Measurements from ENCODE around the gene SEMA6A. TPM values are rescaled to one million over a fixed set of nuclear protein-coding genes. Genes with fewer than 3 reads are reported as not detected.

Gene SEMA6A
- total RNA-seq, 2 experiments from 2014 or later, result not detected

GRCh38 chr5:116544531-116545241 is 29.9 kb downstream of the SEMA6A start:
- ChIA-PET CTCF (no interaction called here), POLR2A (no interaction called here)
- H3K4me1 Mint-ChIP-seq (ENCODE audit: low read depth), result no peaks in the 10 kb centered on the region
- H3K27me3 Mint-ChIP-seq, result peaks cover 7% of the 10 kb centered on the region
- Histone ChIP-seq H3K4me1 (ENCODE audit: insufficient read depth, low read length) (no peaks in the 10 kb centered on the region), H3K4me3 (ENCODE audit: low read length) (no peak overlapping the region), H3K36me3 (ENCODE audit: insufficient read depth, low read length) (no peaks in the 10 kb centered on the region), H3K27me3 (ENCODE audit: control insufficient read depth in 1 of 2, insufficient read depth in 2 of 2, low read length in 2 of 2) (no peaks in the 10 kb centered on the region), H3K9me3 (ENCODE audit: control insufficient read depth in 1 of 2, insufficient read depth in 1 of 2, low read length in 2 of 2) (peaks cover 14 to 18% of the 10 kb centered on the region in 2 experiments), H3K27ac (ENCODE audit: low read depth in 1 of 2, low read length in 2 of 2) (no peak overlapping the region)
- TF ChIP-seq, protein P1, sequence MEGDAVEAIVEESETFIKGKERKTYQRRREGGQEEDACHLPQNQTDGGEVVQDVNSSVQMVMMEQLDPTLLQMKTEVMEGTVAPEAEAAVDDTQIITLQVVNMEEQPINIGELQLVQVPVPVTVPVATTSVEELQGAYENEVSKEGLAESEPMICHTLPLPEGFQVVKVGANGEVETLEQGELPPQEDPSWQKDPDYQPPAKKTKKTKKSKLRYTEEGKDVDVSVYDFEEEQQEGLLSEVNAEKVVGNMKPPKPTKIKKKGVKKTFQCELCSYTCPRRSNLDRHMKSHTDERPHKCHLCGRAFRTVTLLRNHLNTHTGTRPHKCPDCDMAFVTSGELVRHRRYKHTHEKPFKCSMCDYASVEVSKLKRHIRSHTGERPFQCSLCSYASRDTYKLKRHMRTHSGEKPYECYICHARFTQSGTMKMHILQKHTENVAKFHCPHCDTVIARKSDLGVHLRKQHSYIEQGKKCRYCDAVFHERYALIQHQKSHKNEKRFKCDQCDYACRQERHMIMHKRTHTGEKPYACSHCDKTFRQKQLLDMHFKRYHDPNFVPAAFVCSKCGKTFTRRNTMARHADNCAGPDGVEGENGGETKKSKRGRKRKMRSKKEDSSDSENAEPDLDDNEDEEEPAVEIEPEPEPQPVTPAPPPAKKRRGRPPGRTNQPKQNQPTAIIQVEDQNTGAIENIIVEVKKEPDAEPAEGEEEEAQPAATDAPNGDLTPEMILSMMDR (IDR thresholded peaks at IDR 0.05), result no peak
- ATAC-seq (ENCODE audit: poor library complexity) (no peak), DNase-seq (no peak)
- H3K36me3 Mint-ChIP-seq (ENCODE audit: low read depth), result no peaks in the 10 kb centered on the region
- peaks cover 6% of the 10 kb centered on the region for H3K9me3 Mint-ChIP-seq
- H3K4me3 Mint-ChIP-seq, result no peak overlapping the region
- intact Hi-C loops (cut with DNase I, micrococcal nuclease), result no loop called here
- H3K27ac Mint-ChIP-seq, result no peak overlapping the region

DNA sequence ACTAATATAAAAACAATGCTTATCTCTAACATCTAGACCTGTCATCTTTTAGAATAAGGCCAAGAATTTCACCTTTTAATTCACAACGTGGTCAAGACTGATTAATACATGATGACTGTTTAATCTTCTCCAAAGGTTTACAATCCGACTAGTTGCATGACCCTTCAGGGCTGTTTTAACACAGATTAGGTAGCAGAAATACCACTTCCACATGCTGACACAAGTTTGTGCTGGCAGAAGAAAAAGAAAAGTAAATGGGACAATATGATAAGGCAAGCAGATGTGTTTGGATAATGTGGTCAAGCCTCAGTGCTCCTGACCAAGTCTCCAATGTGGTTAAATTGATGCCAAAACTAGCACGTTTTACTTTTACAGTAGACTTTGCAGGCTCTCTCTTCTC is 31.1 kb downstream of the SEMA6A start:
- intact Hi-C loops (cut with DNase I, micrococcal nuclease), result no loop called here
- ChIA-PET CTCF (no interaction called here), POLR2A (no interaction called here)
- Histone ChIP-seq H3K36me3 (ENCODE audit: insufficient read depth, low read length) (no peaks in the 10 kb centered on the region), H3K27me3 (ENCODE audit: control insufficient read depth in 1 of 2, insufficient read depth in 2 of 2, low read length in 2 of 2) (no peaks in the 10 kb centered on the region), H3K9me3 (ENCODE audit: control insufficient read depth in 1 of 2, insufficient read depth in 1 of 2, low read length in 2 of 2) (peaks cover 14 to 18% of the 10 kb centered on the region in 2 experiments), H3K27ac (ENCODE audit: low read depth in 1 of 2, low read length in 2 of 2) (no peak overlapping the region), H3K4me3 (ENCODE audit: low read length) (no peak overlapping the region), H3K4me1 (ENCODE audit: insufficient read depth, low read length) (no peaks in the 10 kb centered on the region)
- TF ChIP-seq, protein P1 (IDR thresholded peaks at IDR 0.05), result no peak
- Mint-ChIP-seq H3K36me3 (ENCODE audit: low read depth) (no peaks in the 10 kb centered on the region), H3K27ac (no peak overlapping the region), H3K9me3 (peaks cover 6% of the 10 kb centered on the region), H3K4me1 (ENCODE audit: low read depth) (no peaks in the 10 kb centered on the region), H3K4me3 (no peak overlapping the region), H3K27me3 (peaks cover 7% of the 10 kb centered on the region)
- DNase-seq (no peak), ATAC-seq (ENCODE audit: poor library complexity) (no peak)

- no peaks in the 10 kb centered on the region for H3K27me3 ChIP-seq (ENCODE audit: control insufficient read depth in 1 of 2, insufficient read depth in 2 of 2, low read length in 2 of 2)
- no peak for ATAC-seq (ENCODE audit: poor library complexity)
- H3K9me3 ChIP-seq (ENCODE audit: control insufficient read depth in 1 of 2, insufficient read depth in 1 of 2, low read length in 2 of 2), result peaks cover 14 to 18% of the 10 kb centered on the region in 2 experiments
- Mint-ChIP-seq H3K36me3 (ENCODE audit: low read depth) (no peaks in the 10 kb centered on the region), H3K4me1 (ENCODE audit: low read depth) (no peaks in the 10 kb centered on the region), H3K27me3 (no peaks in the 10 kb centered on the region), H3K4me3 (no peak overlapping the region), H3K9me3 (peaks cover 6% of the 10 kb centered on the region), H3K27ac (no peak overlapping the region)
- POLR2A ChIA-PET, result no interaction called here
- no peak overlapping the region for H3K27ac ChIP-seq (ENCODE audit: low read depth in 1 of 2, low read length in 2 of 2)
- CTCF ChIA-PET, result no interaction called here
- intact Hi-C loops (cut with DNase I, micrococcal nuclease), result no loop called here
- TF ChIP-seq, protein P1 (IDR thresholded peaks at IDR 0.05), result no peak
- H3K4me3 ChIP-seq (ENCODE audit: low read length), result no peak overlapping the region
- H3K36me3 ChIP-seq (ENCODE audit: insufficient read depth, low read length), result no peaks in the 10 kb centered on the region
- no peaks in the 10 kb centered on the region for H3K4me1 ChIP-seq (ENCODE audit: insufficient read depth, low read length)
- no peak for DNase-seq
These were observed 32.0 kb downstream of the SEMA6A start for GRCh38 chr5:116542619-116543018.
